ENCODE results near the gene SRSF8. TPM values are rescaled to one million over a fixed set of nuclear protein-coding genes. Genes with fewer than 3 reads are reported as not detected.

The SRSF8 gene
- total and polyA plus RNA-seq, 9 of the 15 experiments (the other 6 are each of a cell fraction or from before 2014, with no cell fraction given) = 18.0 to 53.4 (median 27.9) TPM

GRCh38 chr11:95095858-95096587, 29.3 kb downstream of the SRSF8 start:
- ATAC-seq (no peak), FAIRE-seq (no peak), DNase-seq (ENCODE audit: extremely low read depth in 1 of 4, low spot score in 3 of 4) (no peak)
- in situ Hi-C loops (cut with MboI) (no loop called here), intact Hi-C loops (cut with micrococcal nuclease) (no loop called here)
- Histone ChIP-seq H4K20me1 (replicated peaks; ENCODE audit: control insufficient read depth, insufficient read depth, low read length) (no peaks in the 10 kb centered on the region; the same call in 1 of the 2 replicates), H3K4me2 (ENCODE audit: insufficient read depth, low read length) (no peak overlapping the region), H3K4me3 (no peak overlapping the region), H3K36me3 (ENCODE audit: control insufficient read depth, insufficient read depth, low read length) (no peaks in the 10 kb centered on the region; the same call in 2 of the 3 replicates), H2AFZ (ENCODE audit: low read depth, low read length) (no peak overlapping the region), H3K79me2 (ENCODE audit: control insufficient read depth, insufficient read depth, low read length) (peaks cover 10% of the 10 kb centered on the region; the same call in 1 of the 3 replicates), H3K9me1 (ENCODE audit: control insufficient read depth, insufficient read depth, low read length) (no peaks in the 10 kb centered on the region), H3K9ac (ENCODE audit: insufficient read depth in 1 of 2, low read depth in 2 of 2, low read length in 2 of 2) (no peak overlapping the region), H3K27me3 (ENCODE audit: control insufficient read depth in 2 of 2, insufficient read depth in 2 of 2, low read length in 2 of 2) (no peaks in the 10 kb centered on the region), H3K27ac (ENCODE audit: extremely low read depth, low read depth, low read length) (no peak overlapping the region), H3K9me3 (replicated peaks; ENCODE audit: control insufficient read depth, insufficient read depth, low read depth, low read length) (no peaks in the 10 kb centered on the region), H3K4me1 (replicated peaks in 1 of 2; ENCODE audit: control insufficient read depth in 2 of 2, insufficient read depth in 2 of 2, low read length in 2 of 2) (peaks cover 11 to 52% of the 10 kb centered on the region in 2 experiments; a peak in 4 of 5 replicates)
- CTCF ChIA-PET (ENCODE audit: low intra/inter-chr PET ratio) = no interaction called here
- 50% methylated on average over 4 of the region's 4 CpGs for WGBS (ENCODE audit: insufficient coverage, low coverage, missing lambda C conversion rate)
- no TSS peak for BruUV-seq (replicated peaks)
- POLR2A ChIA-PET = interaction anchor here (0.6 to 1.9 kb wide), 4 partner anchors 8 to 135 kb away, joined by 3 to 4 read pairs (median 4); partner anchors contain the start of gene SESN3
- TF ChIP-seq KLF6 (CRISPR knock-in tag; IDR thresholded peaks at IDR 0.05; ENCODE audit: borderline replicate concordance) = no peak
- TF ChIP-seq FOSL1 (tag; conservative IDR thresholded peaks at IDR 0.05) = 0 out of 2 replicates have a peak, but pooled peaks have one; percentile 20

- intact Hi-C loops (cut with micrococcal nuclease) = no loop called here
Observed at GRCh38 chr11:95097209-95097608, 30.5 kb downstream of the SRSF8 start.

More at GRCh38 chr11:95097209-95097608, 30.5 kb downstream of the SRSF8 start:
- FAIRE-seq (no peak), DNase-seq (ENCODE audit: extremely low read depth in 1 of 4, low spot score in 3 of 4) (no peak), ATAC-seq (no peak)
- no TSS peak for BruUV-seq (replicated peaks)
- H3K9ac ChIP-seq (ENCODE audit: insufficient read depth in 1 of 2, low read depth in 2 of 2, low read length in 2 of 2) = no peak overlapping the region
- no peaks in the 10 kb centered on the region for H3K27me3 ChIP-seq (ENCODE audit: control insufficient read depth in 2 of 2, insufficient read depth in 2 of 2, low read length in 2 of 2)
- ChIA-PET POLR2A (interaction anchor here (0.9 to 1.0 kb wide), 2 partner anchors 9 to 11 kb away, joined by 3 read pairs; no protein-coding TSS in a partner anchor), CTCF (ENCODE audit: low intra/inter-chr PET ratio) (no interaction called here)
- no peak overlapping the region for H3K4me3 ChIP-seq
- peaks cover 6% of the 10 kb centered on the region; the same call in 1 of the 3 replicates for H3K79me2 ChIP-seq (ENCODE audit: control insufficient read depth, insufficient read depth, low read length)
- H3K9me1 ChIP-seq (ENCODE audit: control insufficient read depth, insufficient read depth, low read length) = no peaks in the 10 kb centered on the region
- H3K4me2 ChIP-seq (ENCODE audit: insufficient read depth, low read length) = no peak overlapping the region
- WGBS (ENCODE audit: insufficient coverage, low coverage, missing lambda C conversion rate) = 43% methylated on average over 3 of the region's 3 CpGs
- no peaks in the 10 kb centered on the region for H3K9me3 ChIP-seq (replicated peaks; ENCODE audit: control insufficient read depth, insufficient read depth, low read depth, low read length)
- no peaks in the 10 kb centered on the region; the same call in 2 of the 3 replicates for H3K36me3 ChIP-seq (ENCODE audit: control insufficient read depth, insufficient read depth, low read length)
- in situ Hi-C loops (cut with MboI) = no loop called here
- no peak overlapping the region for H3K27ac ChIP-seq (ENCODE audit: extremely low read depth, low read depth, low read length)
- no peak for TF ChIP-seq ZNF280A (IDR thresholded peaks at IDR 0.05; ENCODE audit: low read depth, partially characterized antibody)
- TF ChIP-seq PYGO2 (tag; IDR thresholded peaks at IDR 0.05) = no peak
- H4K20me1 ChIP-seq (replicated peaks; ENCODE audit: control insufficient read depth, insufficient read depth, low read length) = no peaks in the 10 kb centered on the region
- H2AFZ ChIP-seq (ENCODE audit: low read depth, low read length) = no peak overlapping the region
- peaks cover 10 to 42% of the 10 kb centered on the region in 2 experiments; a peak in 4 of 5 replicates for H3K4me1 ChIP-seq (replicated peaks in 1 of 2; ENCODE audit: control insufficient read depth in 2 of 2, insufficient read depth in 2 of 2, low read length in 2 of 2)
